ENCODE results near the gene FOXN1. TPM values are rescaled to one million over a fixed set of nuclear protein-coding genes. Genes with fewer than 3 reads are reported as not detected.

Gene FOXN1
- total and polyA plus RNA-seq, 2 of the 13 experiments (the other 11 are each of a cell fraction or from before 2014, with no cell fraction given): 0.01 TPM; not detected in 1

DNA sequence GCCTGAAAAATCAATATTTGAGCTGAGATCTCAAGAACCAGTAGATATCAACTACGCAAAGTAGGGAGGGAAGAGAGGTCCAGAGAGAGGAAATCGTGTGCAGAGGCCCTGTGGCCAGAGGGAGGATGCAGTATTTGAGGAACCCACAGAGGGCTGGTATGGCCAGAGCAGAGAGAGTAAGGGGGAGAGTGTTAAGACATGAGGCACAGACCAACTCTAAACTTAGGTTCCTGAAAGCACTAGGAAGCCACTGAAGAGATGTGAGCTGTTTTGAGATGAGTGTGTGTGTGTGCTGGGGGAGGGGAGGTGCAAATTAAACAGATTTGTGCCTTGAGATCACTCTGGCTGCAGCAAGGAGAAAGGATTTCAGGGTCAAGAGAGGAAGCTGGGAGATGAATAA lies 21.9 kb upstream of the FOXN1 start:
- ChIA-PET CTCF (ENCODE audit: low intra/inter-chr PET ratio, low total read pairs) (no interaction called here), POLR2A (no interaction called here)
- ATAC-seq: no peak
- Histone ChIP-seq H3K4me1 (ENCODE audit: insufficient read depth, low read length) (peaks cover 77% of the 10 kb centered on the region), H3K4me3 (replicated peaks in 1 of 3; ENCODE audit: insufficient read depth in 1 of 3, low read depth in 2 of 3, low read length in 3 of 3) (no peak overlapping the region), H3K27me3 (ENCODE audit: control insufficient read depth in 1 of 2, insufficient read depth in 2 of 2, low read length in 2 of 2) (peaks cover 0 to 3% of the 10 kb centered on the region in 2 experiments; a peak in 2 of 5 replicates), H3K79me2 (ENCODE audit: insufficient read depth, low read length) (no peaks in the 10 kb centered on the region), H3K9me3 (ENCODE audit: low read length) (no peaks in the 10 kb centered on the region), H4K20me1 (ENCODE audit: insufficient read depth, low read length) (no peaks in the 10 kb centered on the region; the same call in 1 of the 2 replicates), H3K9ac (ENCODE audit: insufficient read depth, low read depth, low read length) (no peak overlapping the region), H3K4me2 (ENCODE audit: low read depth, low read length) (no peak overlapping the region), H3K27ac (ENCODE audit: extremely low read length, insufficient read depth, low read length) (no peak overlapping the region), H2AFZ (ENCODE audit: low read length) (no peak overlapping the region), H3K36me3 (replicated peaks in 1 of 2; ENCODE audit: control insufficient read depth in 1 of 2, insufficient read depth in 2 of 2, low read length in 2 of 2) (no peaks in the 10 kb centered on the region)
- WGBS (ENCODE audit: low lambda C conversion rate): 31% methylated on average over 2 of the region's 2 CpGs
- intact Hi-C loops (cut with micrococcal nuclease; ENCODE audit: unreplicated experiment) (no loop called here), in situ Hi-C loops (cut with HindIII; ENCODE audit: extremely low pct_ligation_motif_present, low pct_unique_long_range_greater_than_20kb) (no loop called here)
- BruUV-seq (replicated peaks): no TSS peak
- TF ChIP-seq ZNF430 (CRISPR knock-in tag; IDR thresholded peaks at IDR 0.05) (no peak), FOXO1 (CRISPR knock-in tag; IDR thresholded peaks at IDR 0.05) (no peak), ZSCAN22 (CRISPR knock-in tag; IDR thresholded peaks at IDR 0.05) (no peak), MBD4 (IDR thresholded peaks at IDR 0.05; ENCODE audit: borderline replicate concordance, low read length) (no peak), ZBTB38 (CRISPR knock-in tag; IDR thresholded peaks at IDR 0.05) (no peak), PTBP1 (IDR thresholded peaks at IDR 0.05; ENCODE audit: low read depth, low read length, poor library complexity, severe bottlenecking) (no peak), POLR2G (IDR thresholded peaks at IDR 0.05; ENCODE audit: low read depth, low read length) (no peak), ZNF607 (CRISPR knock-in tag; IDR thresholded peaks at IDR 0.05; ENCODE audit: borderline replicate concordance) (no peak), EP300 (IDR thresholded peaks at IDR 0.05; ENCODE audit: low read depth in 2 of 2, low read length in 2 of 2) (no peak), EP300 (CRISPR knock-in tag; IDR thresholded peaks at IDR 0.05; ENCODE audit: borderline replicate concordance) (no peak), ZNF777 (CRISPR knock-in tag; IDR thresholded peaks at IDR 0.05) (no peak)
- FAIRE-seq: no peak
- no peak for DNase-seq (ENCODE audit: low spot score)

DNA sequence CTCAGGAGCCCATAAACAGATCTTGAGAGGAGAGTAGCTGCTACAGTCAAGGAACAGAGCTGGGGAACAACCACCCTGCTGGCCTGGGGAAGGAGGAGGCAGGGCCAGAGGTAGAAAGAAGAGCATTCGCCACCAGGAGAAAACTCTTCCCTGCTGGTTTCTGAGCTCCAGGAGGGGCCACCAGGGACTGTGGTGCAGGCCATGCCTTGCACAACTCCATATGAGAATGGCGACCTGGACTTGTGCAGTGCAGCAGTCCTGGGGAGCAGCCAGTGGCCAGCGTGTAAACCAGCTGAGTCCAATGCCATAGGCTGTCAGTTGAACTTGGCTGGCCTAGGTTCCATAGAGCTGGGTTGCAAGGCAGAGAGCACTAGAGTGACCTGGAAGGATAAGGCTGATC lies 21.1 kb upstream of the FOXN1 start:
- in situ Hi-C loops (cut with HindIII; ENCODE audit: extremely low pct_ligation_motif_present, low pct_unique_long_range_greater_than_20kb): no loop called here
- H4K20me1 ChIP-seq (ENCODE audit: insufficient read depth, low read length): no peaks in the 10 kb centered on the region; the same call in 1 of the 2 replicates
- H3K36me3 ChIP-seq (replicated peaks in 1 of 2; ENCODE audit: control insufficient read depth in 1 of 2, insufficient read depth in 2 of 2, low read length in 2 of 2): no peaks in the 10 kb centered on the region
- no peak for FAIRE-seq
- TF ChIP-seq CEBPB (IDR thresholded peaks at IDR 0.05; ENCODE audit: borderline replicate concordance, low read depth, low read length) (peak; percentile 62), ATF1 (CRISPR knock-in tag; IDR thresholded peaks at IDR 0.05) (no peak), CEBPG (CRISPR knock-in tag; IDR thresholded peaks at IDR 0.05) (peak; percentile 27; the same call in 1 of the 2 replicates), RARA (CRISPR knock-in tag; IDR thresholded peaks at IDR 0.05) (0 out of 2 replicates have a peak, but pooled peaks have one; percentile 7)
- no peak overlapping the region for H3K27ac ChIP-seq (ENCODE audit: extremely low read length, insufficient read depth, low read length)
- POLR2A ChIA-PET: no interaction called here
- H3K4me1 ChIP-seq (ENCODE audit: insufficient read depth, low read length): peaks cover 77% of the 10 kb centered on the region
- H2AFZ ChIP-seq (ENCODE audit: low read length): no peak overlapping the region
- peak; percentile 38 for ATAC-seq
- no TSS peak for BruUV-seq (replicated peaks)
- WGBS (ENCODE audit: low lambda C conversion rate): 0% methylated on average over 2 of the region's 3 CpGs
- DNase-seq (ENCODE audit: low spot score): peak; percentile 15
- CTCF ChIA-PET (ENCODE audit: low intra/inter-chr PET ratio, low total read pairs): no interaction called here
- intact Hi-C loops (cut with micrococcal nuclease; ENCODE audit: unreplicated experiment): no loop called here
- H3K9ac ChIP-seq (ENCODE audit: insufficient read depth, low read depth, low read length): no peak overlapping the region
- H3K79me2 ChIP-seq (ENCODE audit: insufficient read depth, low read length): no peaks in the 10 kb centered on the region
- no peaks in the 10 kb centered on the region for H3K9me3 ChIP-seq (ENCODE audit: low read length)
- H3K27me3 ChIP-seq (ENCODE audit: control insufficient read depth in 1 of 2, insufficient read depth in 2 of 2, low read length in 2 of 2): peaks cover 0 to 3% of the 10 kb centered on the region in 2 experiments; a peak in 2 of 5 replicates
- H3K4me2 ChIP-seq (ENCODE audit: low read depth, low read length): no peak overlapping the region
- no peak overlapping the region for H3K4me3 ChIP-seq (replicated peaks in 1 of 3; ENCODE audit: insufficient read depth in 1 of 3, low read depth in 2 of 3, low read length in 3 of 3)

Data from HepG2 (cell line).